Smooth muscle cell (in vitro differentiated cells): Measurements from ENCODE around the gene ZFR. TPM values are rescaled to one million over a fixed set of nuclear protein-coding genes. Genes with fewer than 3 reads are reported as not detected.

ENCODE experiments used
- DNase-seq: peaks from one replicate; lab custom pipeline; 2025; ENCODE audit not compliant: unreplicated experiment; lab: John Stamatoyannopoulos, UW
- H2AFZ ChIP-seq: fragments of 200-600 bp; sonication (generic); 2 replicates; pipeline ENCODE4 v1.6.0; 2016; ENCODE audit warnings: antibody characterized with exemption, low read depth, mild to moderate bottlenecking
- H3F3A ChIP-seq: fragments of 200-600 bp; sonication (generic); 2 replicates; pipeline ENCODE4 v1.6.0; 2017; ENCODE audit warnings: antibody characterized with exemption, low read depth
- H3K27ac ChIP-seq: fragments of 200-600 bp; sonication (generic); 2 replicates; pipeline ENCODE4 v1.5.1; 2016; ENCODE audit warnings: low read depth, mild to moderate bottlenecking
- H3K27me3 ChIP-seq: fragments of 200-600 bp; sonication (generic); 2 replicates; pipeline ENCODE4 v1.6.1; 2016; ENCODE audit warnings: low read depth, mild to moderate bottlenecking
- H3K36me3 ChIP-seq: fragments of 200-600 bp; sonication (generic); 2 replicates; pipeline ENCODE4 v1.5.1; 2016; ENCODE audit warnings: low read depth
- H3K4me1 ChIP-seq: fragments of 200-600 bp; sonication (generic); 2 replicates; pipeline ENCODE4 v1.5.1; 2016; ENCODE audit warnings: low read depth
- H3K4me2 ChIP-seq: fragments of 200-600 bp; sonication (generic); 2 replicates; pipeline ENCODE4 v1.6.0; 2016; ENCODE audit warnings: mild to moderate bottlenecking
- H3K4me3 ChIP-seq: fragments of 200-600 bp; sonication (generic); 2 replicates; pipeline ENCODE4 v1.5.1; 2016; ENCODE audit warnings: mild to moderate bottlenecking
- H3K79me2 ChIP-seq: fragments of 200-600 bp; sonication (generic); 2 replicates; pipeline ENCODE4 v1.6.0; 2016; ENCODE audit warnings: low read depth, mild to moderate bottlenecking
- H3K9ac ChIP-seq: fragments of 200-600 bp; sonication (generic); 2 replicates; pipeline ENCODE4 v1.6.0; 2016; ENCODE audit warnings: low read depth
- H3K9me3 ChIP-seq: fragments of 200-600 bp; sonication (generic); replicated peaks from 2 replicates; pipeline ENCODE4 v1.5.1; 2016; ENCODE audit warnings: low read depth
- H4K20me1 ChIP-seq: fragments of 200-600 bp; sonication (generic); 2 replicates; pipeline ENCODE4 v1.6.0; 2016; ENCODE audit warnings: low read depth
- WGBS: methylation state at CpG from one replicate; pipeline ENCODE4 v1.1.7; 2016; ENCODE audit warnings: low lambda C conversion rate; 5-methylcytosine and 5-hydroxymethylcytosine counted together
- polyA plus RNA-seq: library from polyadenylated mRNA; unstranded; fragments of >200 nt; fragmentation: Nextera tagmentation; extraction: Ambion mirVana; gene quantifications from 2 replicates; pipeline ENCODE4 v1.2.1, GENCODE V29; 2016
- total RNA-seq: library from RNA; depleted of rRNA; stranded (reverse); fragments of >200 nt; gene quantifications from 2 replicates; pipeline ENCODE4 v1.2.3, GENCODE V29; 2014
- TF ChIP-seq, protein P1 (sequence below): fragments of 200-600 bp; sonication (generic); IDR thresholded peaks from 2 replicates; pipeline ENCODE4 v1.5.1; 2017; ENCODE audit warnings: borderline replicate concordance, mild to moderate bottlenecking, antibody characterized with exemption; ENCODE audit not compliant: insufficient read depth, poor library complexity, severe bottlenecking

Gene ZFR
- total and polyA plus RNA-seq, 2 experiments from 2014 or later: 54.9 to 80.2 TPM

DNA sequence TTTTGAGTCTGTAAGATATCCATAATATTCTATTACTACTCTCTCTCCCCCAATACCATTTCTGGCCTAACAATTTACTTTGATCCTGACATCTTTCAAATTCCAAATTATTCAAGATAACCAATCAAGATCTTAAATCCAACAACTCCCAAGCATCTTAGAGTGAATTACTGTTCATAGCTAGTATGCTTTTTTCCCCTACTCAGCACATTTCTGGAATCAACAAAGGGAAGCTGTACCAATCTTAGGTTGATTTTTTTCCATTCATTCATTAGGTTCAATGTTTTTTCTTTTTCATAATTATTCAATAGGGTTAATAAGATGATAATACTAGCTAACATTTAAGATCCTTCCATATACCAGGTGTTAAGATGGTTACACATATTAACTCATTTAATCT lies 81.5 kb downstream of the ZFR start:
- DNase-seq: no peak
- Histone ChIP-seq H4K20me1 (peaks cover 15% of the 10 kb centered on the region), H3K79me2 (no peaks in the 10 kb centered on the region)

DNA sequence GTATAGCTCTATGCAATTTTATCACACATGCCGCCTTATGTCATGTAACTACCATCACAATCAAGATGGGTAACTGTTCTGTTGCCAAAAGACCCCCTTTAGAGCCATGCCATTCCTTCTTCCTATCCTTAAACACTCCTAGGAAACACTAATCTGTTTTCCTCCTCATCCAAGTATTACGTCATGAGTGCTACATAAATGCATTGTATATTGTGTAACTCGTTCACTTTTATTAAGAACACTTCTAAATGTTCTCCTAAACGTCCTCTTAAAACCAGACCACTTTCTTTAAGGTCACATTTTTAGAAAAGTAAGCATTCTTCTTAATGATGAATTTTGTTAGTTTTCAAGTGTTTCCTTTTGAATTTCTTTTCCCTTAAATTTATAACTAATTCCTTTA lies 82.0 kb downstream of the ZFR start:
- H3K4me2 ChIP-seq: no peak overlapping the region
- H3K9me3 ChIP-seq: no peaks in the 10 kb centered on the region
- no peak for DNase-seq
- TF ChIP-seq, protein P1, sequence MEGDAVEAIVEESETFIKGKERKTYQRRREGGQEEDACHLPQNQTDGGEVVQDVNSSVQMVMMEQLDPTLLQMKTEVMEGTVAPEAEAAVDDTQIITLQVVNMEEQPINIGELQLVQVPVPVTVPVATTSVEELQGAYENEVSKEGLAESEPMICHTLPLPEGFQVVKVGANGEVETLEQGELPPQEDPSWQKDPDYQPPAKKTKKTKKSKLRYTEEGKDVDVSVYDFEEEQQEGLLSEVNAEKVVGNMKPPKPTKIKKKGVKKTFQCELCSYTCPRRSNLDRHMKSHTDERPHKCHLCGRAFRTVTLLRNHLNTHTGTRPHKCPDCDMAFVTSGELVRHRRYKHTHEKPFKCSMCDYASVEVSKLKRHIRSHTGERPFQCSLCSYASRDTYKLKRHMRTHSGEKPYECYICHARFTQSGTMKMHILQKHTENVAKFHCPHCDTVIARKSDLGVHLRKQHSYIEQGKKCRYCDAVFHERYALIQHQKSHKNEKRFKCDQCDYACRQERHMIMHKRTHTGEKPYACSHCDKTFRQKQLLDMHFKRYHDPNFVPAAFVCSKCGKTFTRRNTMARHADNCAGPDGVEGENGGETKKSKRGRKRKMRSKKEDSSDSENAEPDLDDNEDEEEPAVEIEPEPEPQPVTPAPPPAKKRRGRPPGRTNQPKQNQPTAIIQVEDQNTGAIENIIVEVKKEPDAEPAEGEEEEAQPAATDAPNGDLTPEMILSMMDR: no peak
- peaks cover 19% of the 10 kb centered on the region for H4K20me1 ChIP-seq
- no peak overlapping the region for H3K9ac ChIP-seq
- H3K27ac ChIP-seq: no peak overlapping the region
- no peaks in the 10 kb centered on the region for H3K36me3 ChIP-seq
- H3K79me2 ChIP-seq: no peaks in the 10 kb centered on the region
- WGBS: 94% methylated on average over 4 of the region's 4 CpGs
- H3K27me3 ChIP-seq: no peaks in the 10 kb centered on the region
- H3K4me3 ChIP-seq: no peak overlapping the region
- no peak overlapping the region for H2AFZ ChIP-seq
- H3K4me1 ChIP-seq: no peaks in the 10 kb centered on the region
- no peaks in the 10 kb centered on the region for H3F3A ChIP-seq

More for the DNA sequence above, 81.5 kb downstream of the ZFR start:
- H3K36me3 ChIP-seq: no peaks in the 10 kb centered on the region
- H3K27me3 ChIP-seq: no peaks in the 10 kb centered on the region
- H3K27ac ChIP-seq: no peak overlapping the region
- no peak overlapping the region for H3K9ac ChIP-seq
- no peak overlapping the region for H2AFZ ChIP-seq
- no peak overlapping the region for H3K4me2 ChIP-seq
- H3F3A ChIP-seq: no peaks in the 10 kb centered on the region
- no peaks in the 10 kb centered on the region for H3K4me1 ChIP-seq
- H3K9me3 ChIP-seq: no peaks in the 10 kb centered on the region
- H3K4me3 ChIP-seq: no peak overlapping the region
- TF ChIP-seq, protein P1: no peak

DNA sequence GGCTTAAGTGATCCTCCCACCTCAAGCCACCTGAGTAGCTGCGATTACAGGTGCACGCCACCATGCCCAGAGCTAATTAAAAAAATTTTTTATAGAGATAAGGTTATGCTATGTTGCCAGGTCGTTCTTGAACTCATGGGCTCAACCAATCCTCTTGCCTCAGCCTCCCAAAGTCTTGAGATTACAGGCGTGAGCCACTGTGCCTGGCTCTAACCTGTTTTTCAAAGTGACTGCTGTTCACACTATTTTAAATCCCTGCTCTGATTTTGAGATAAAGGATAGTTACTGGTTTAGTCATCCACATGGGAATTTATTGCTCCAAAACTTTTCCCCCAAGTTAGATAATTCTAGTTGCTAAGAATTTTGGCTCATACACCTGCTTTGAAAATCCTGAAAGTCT lies 83.6 kb downstream of the ZFR start:
- Histone ChIP-seq H3K4me3 (no peak overlapping the region), H3K9me3 (no peaks in the 10 kb centered on the region), H3K79me2 (no peaks in the 10 kb centered on the region), H4K20me1 (peaks cover 19% of the 10 kb centered on the region), H3K4me2 (no peak overlapping the region), H3K4me1 (no peaks in the 10 kb centered on the region), H3K9ac (no peak overlapping the region), H3K27ac (no peak overlapping the region), H3K27me3 (no peaks in the 10 kb centered on the region), H3K36me3 (peaks cover 3% of the 10 kb centered on the region), H2AFZ (no peak overlapping the region), H3F3A (peaks cover 4% of the 10 kb centered on the region)
- no peak for DNase-seq
- TF ChIP-seq, protein P1: no peak
- 89% methylated on average over 4 of the region's 4 CpGs for WGBS

DNA sequence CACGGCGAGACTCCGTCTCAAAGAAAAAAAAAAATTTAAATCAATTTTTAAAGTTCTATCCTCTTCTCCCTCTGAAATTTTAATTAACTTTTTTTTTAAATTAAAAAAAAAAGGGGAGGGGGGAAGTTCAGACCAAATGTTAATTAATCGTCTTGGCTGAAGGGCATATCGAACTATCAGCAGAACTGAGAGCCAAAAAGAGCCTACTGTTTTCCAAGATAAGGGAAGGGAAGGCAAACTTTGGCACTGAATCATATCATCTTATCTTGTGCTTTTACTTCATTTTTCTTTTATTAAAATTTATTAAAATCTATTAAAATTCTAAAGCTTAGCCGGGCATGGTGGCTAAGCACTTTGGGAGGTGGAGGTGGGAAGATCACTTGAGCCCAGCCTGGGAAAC lies 85.9 kb downstream of the ZFR start:
- H3K4me1 ChIP-seq: no peaks in the 10 kb centered on the region
- no peaks in the 10 kb centered on the region for H3K27me3 ChIP-seq
- TF ChIP-seq, protein P1: no peak
- no peak overlapping the region for H3K27ac ChIP-seq
- no peaks in the 10 kb centered on the region for H3K9me3 ChIP-seq
- peaks cover 19% of the 10 kb centered on the region for H3K36me3 ChIP-seq
- H2AFZ ChIP-seq: no peak overlapping the region
- H3K4me2 ChIP-seq: no peak overlapping the region
- peaks cover 7% of the 10 kb centered on the region for H3F3A ChIP-seq
- no peak for DNase-seq
- H3K4me3 ChIP-seq: no peak overlapping the region
- WGBS: 92% methylated on average over 6 of the region's 6 CpGs
- peaks cover 20% of the 10 kb centered on the region for H4K20me1 ChIP-seq
- no peak overlapping the region for H3K9ac ChIP-seq
- H3K79me2 ChIP-seq: no peaks in the 10 kb centered on the region
